ENCODE results near the gene PDZRN3. TPM values are rescaled to one million over a fixed set of nuclear protein-coding genes. Genes with fewer than 3 reads are reported as not detected.
"Not testable (repeated sequence)": the region's sequence is repeated elsewhere in the genome, so short reads cannot be mapped to it uniquely, and the experiment has no call there.

Gene PDZRN3
- total RNA-seq, 2 experiments from 2014 or later = not detected

DNA sequence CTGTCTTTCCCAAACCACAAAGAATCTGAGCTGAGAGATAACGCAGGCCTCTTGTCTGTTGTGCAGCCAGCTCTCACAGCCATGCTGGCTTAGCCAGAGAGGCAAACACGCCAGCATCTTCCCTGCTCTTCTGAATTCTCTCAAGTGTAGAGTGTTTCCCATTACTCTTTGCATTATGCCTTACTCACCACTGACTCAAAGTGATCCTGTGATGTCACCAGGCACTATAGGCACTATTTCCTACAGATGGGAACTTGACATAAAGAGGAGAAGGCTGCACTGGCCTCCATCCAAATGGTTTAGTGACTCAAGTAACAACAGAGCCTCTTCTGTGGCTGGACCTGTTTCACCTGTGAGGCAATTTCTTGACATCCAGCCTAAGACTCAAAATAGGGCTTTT is 44.4 kb downstream of the PDZRN3 start:
- ChIA-PET CTCF (no interaction called here), POLR2A (no interaction called here)
- no peaks in the 10 kb centered on the region for H3K9me3 Mint-ChIP-seq (ENCODE audit: insufficient read depth)
- H3K4me3 Mint-ChIP-seq = no peak overlapping the region
- H3K4me1 Mint-ChIP-seq (ENCODE audit: low read depth) = no peaks in the 10 kb centered on the region
- H3K36me3 Mint-ChIP-seq (ENCODE audit: low read depth) = no peaks in the 10 kb centered on the region
- H3K27me3 Mint-ChIP-seq (ENCODE audit: low read depth) = no peaks in the 10 kb centered on the region
- H3K27ac Mint-ChIP-seq = no peak overlapping the region
- DNase-seq = no peak
- ATAC-seq = no peak

DNA sequence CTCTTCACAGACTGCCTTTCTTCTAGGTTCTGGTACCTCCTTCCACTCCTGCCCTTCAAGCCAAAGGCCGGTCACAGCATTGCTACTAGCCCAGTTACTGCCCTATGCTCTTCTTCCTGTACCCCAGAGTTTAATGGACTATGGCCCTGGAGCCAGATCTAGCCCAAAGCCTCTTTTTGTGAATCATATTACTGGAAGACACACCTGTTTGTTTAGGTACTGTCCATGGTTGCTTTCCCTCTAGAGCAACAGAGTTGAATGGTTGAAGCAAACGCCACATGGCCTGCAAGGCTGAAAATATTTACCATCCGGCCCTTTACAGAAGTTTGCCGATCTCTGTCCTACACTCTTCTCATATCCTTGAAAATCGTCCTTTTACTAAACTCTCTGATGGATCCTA is 47.0 kb downstream of the PDZRN3 start:
- Mint-ChIP-seq H3K9me3 (ENCODE audit: insufficient read depth) (no peaks in the 10 kb centered on the region), H3K4me1 (ENCODE audit: low read depth) (no peaks in the 10 kb centered on the region), H3K4me3 (no peak overlapping the region), H3K27me3 (ENCODE audit: low read depth) (no peaks in the 10 kb centered on the region), H3K27ac (no peak overlapping the region), H3K36me3 (ENCODE audit: low read depth) (no peaks in the 10 kb centered on the region)
- DNase-seq (no peak), ATAC-seq (no peak)
- CTCF ChIA-PET = no interaction called here
- POLR2A ChIA-PET = no interaction called here

DNA sequence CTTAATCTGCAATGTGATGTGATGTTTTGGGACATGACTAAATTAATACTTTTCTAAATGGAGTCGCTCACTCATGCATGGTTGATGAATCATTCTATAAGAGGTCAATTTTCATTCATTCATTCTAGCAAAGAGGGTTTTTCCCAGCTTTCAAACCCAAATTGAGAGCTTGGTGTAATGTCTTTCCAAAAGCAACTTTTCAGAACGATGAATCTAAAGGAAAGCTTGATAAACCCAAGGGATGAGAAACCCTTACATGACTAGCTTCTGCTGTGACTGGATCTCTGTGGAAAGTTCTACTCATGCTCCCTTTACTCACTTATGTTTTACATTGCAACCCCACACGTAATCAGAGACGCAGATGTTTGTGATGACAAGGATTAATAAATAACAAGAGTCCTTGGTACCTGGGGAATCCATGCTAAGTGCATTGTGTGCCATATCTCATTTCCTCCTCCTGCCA is 47.7 kb downstream of the PDZRN3 start:
- no peak for ATAC-seq
- ChIA-PET CTCF (no interaction called here), POLR2A (no interaction called here)
- Mint-ChIP-seq H3K27ac (no peak overlapping the region), H3K4me1 (ENCODE audit: low read depth) (no peaks in the 10 kb centered on the region), H3K9me3 (ENCODE audit: insufficient read depth) (no peaks in the 10 kb centered on the region), H3K36me3 (ENCODE audit: low read depth) (no peaks in the 10 kb centered on the region), H3K27me3 (ENCODE audit: low read depth) (peaks cover 2% of the 10 kb centered on the region), H3K4me3 (no peak overlapping the region)
- no peak for DNase-seq

DNA sequence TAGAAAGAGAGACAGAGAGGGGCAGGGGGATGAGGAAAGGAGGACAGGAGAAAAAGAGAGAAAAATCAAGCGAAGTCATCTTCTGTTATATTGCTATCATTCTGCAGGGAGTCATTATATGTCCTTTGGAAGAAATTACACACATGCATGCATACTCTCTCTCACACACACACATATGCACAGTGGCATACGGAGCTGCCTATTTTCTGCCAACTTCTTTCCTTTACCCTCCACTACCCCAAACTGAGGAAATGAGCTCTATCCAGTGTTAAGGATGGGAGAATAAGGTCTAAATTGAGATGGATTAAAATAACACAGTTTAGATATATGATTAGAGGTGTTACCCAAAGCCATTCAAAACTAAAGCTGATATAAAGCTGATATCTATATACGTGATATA is 48.8 kb downstream of the PDZRN3 start:
- Mint-ChIP-seq H3K27ac (no peak overlapping the region), H3K27me3 (ENCODE audit: low read depth) (peaks cover 10% of the 10 kb centered on the region), H3K9me3 (ENCODE audit: insufficient read depth) (no peaks in the 10 kb centered on the region), H3K4me3 (no peak overlapping the region), H3K36me3 (ENCODE audit: low read depth) (no peaks in the 10 kb centered on the region), H3K4me1 (ENCODE audit: low read depth) (no peaks in the 10 kb centered on the region)
- DNase-seq (no peak), ATAC-seq (no peak)
- ChIA-PET CTCF (no interaction called here), POLR2A (no interaction called here)

DNA sequence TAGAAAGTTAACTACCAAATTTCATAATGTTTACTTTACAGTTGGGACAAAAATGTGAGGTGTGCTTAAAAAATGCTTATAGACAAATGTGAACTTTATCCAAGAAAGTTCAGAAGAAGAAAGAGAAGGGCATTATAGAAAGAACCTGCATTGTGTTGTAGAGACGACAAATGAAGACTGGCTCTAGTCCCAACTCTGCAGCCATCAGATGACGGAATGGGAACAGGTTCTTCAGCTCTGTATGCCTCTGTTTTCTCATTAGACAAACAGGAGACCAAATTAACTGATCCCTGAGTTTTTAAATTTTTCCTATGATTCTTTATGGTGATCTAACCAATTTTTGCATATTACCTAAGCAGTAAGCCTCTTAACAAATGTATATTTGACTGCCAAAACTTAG is 49.2 kb downstream of the PDZRN3 start:
- Mint-ChIP-seq H3K36me3 (ENCODE audit: low read depth) (no peaks in the 10 kb centered on the region), H3K27ac (no peak overlapping the region), H3K4me3 (no peak overlapping the region), H3K9me3 (ENCODE audit: insufficient read depth) (no peaks in the 10 kb centered on the region), H3K4me1 (ENCODE audit: low read depth) (no peaks in the 10 kb centered on the region), H3K27me3 (ENCODE audit: low read depth) (peaks cover 13% of the 10 kb centered on the region)
- CTCF ChIA-PET = no interaction called here
- DNase-seq (no peak), ATAC-seq (no peak)
- POLR2A ChIA-PET = no interaction called here

DNA sequence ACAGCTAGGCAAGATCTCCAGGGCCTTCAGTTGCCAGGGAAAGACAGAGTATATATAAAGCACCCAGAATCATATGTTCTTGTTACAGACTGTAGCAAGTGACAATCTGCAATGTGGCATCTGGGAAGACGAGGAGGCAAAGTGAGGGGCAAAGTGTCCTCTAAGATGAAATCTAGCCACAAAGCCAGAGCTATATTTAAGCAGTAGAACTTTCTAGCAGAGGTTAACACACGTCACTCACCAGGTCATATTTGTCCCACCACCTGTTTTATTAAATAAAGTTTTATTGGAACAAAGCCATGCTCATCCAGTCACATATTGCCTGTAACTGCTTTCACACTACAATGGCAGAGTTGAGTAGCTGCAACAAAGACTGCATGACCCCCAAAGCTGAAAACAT is 51.5 kb downstream of the PDZRN3 start:
- ATAC-seq = no peak
- Mint-ChIP-seq H3K4me3 (no peak overlapping the region), H3K36me3 (ENCODE audit: low read depth) (no peaks in the 10 kb centered on the region), H3K27ac (no peak overlapping the region), H3K9me3 (ENCODE audit: insufficient read depth) (no peaks in the 10 kb centered on the region), H3K27me3 (ENCODE audit: low read depth) (peaks cover 13% of the 10 kb centered on the region), H3K4me1 (ENCODE audit: low read depth) (no peaks in the 10 kb centered on the region)
- ChIA-PET POLR2A (no interaction called here), CTCF (no interaction called here)
- no peak for DNase-seq

DNA sequence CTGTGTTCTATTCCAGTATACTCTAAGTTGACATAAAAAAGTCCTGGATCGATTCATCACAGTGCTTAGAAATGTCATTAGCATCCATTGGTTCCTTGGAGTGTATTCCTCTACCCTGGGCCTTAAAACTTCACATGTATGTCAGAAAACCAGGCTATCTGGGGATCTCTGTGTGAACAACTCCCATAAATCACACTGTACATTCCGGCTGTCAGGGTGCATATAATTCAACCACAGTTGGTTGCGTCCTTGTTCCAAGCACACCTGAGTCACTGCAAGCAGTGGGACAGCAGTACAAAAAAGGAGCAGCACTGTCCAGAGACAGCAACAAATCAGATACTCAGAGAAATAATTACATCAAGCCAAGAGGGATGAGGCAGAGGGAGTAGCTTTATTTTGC is 52.4 kb downstream of the PDZRN3 start:
- Mint-ChIP-seq H3K4me1 (ENCODE audit: low read depth) (no peaks in the 10 kb centered on the region), H3K4me3 (no peak overlapping the region), H3K27ac (no peak overlapping the region), H3K27me3 (ENCODE audit: low read depth) (peaks cover 13% of the 10 kb centered on the region), H3K36me3 (ENCODE audit: low read depth) (no peaks in the 10 kb centered on the region), H3K9me3 (ENCODE audit: insufficient read depth) (no peaks in the 10 kb centered on the region)
- DNase-seq = no peak
- CTCF ChIA-PET = no interaction called here
- POLR2A ChIA-PET = no interaction called here
- no peak for ATAC-seq

DNA sequence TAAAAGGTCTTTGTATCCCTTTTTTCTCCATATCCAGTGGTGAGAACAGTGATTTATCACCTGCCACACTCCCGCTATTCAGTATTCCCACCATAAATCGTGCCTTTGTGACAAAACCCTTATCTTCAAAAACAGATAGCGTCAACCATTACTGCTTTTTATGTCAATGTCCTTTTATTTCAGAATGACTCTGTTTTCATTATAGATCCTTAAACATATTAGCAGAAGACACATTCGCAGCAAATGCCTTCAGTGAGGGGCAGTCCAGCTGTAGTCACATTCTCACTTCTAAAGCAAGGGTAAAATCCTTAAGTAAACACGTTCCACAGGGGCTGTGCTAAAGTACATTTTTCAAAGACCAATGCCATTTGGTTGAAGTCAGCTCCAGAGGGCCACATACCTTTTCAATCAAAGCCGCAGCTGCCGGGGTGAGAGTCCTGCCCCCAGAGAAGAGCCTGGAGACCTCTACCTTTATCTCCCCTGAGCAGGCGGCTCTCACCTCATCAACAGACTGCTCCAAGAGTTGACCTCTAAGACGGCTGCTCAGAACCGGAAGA is 53.4 kb downstream of the PDZRN3 start:
- POLR2A ChIA-PET = no interaction called here
- Mint-ChIP-seq H3K27ac (no peak overlapping the region), H3K4me1 (ENCODE audit: low read depth) (no peaks in the 10 kb centered on the region), H3K27me3 (ENCODE audit: low read depth) (peaks cover 13% of the 10 kb centered on the region), H3K36me3 (ENCODE audit: low read depth) (no peaks in the 10 kb centered on the region), H3K4me3 (no peak overlapping the region), H3K9me3 (ENCODE audit: insufficient read depth) (no peaks in the 10 kb centered on the region)
- DNase-seq (no peak), ATAC-seq (no peak)
- CTCF ChIA-PET = no interaction called here

DNA sequence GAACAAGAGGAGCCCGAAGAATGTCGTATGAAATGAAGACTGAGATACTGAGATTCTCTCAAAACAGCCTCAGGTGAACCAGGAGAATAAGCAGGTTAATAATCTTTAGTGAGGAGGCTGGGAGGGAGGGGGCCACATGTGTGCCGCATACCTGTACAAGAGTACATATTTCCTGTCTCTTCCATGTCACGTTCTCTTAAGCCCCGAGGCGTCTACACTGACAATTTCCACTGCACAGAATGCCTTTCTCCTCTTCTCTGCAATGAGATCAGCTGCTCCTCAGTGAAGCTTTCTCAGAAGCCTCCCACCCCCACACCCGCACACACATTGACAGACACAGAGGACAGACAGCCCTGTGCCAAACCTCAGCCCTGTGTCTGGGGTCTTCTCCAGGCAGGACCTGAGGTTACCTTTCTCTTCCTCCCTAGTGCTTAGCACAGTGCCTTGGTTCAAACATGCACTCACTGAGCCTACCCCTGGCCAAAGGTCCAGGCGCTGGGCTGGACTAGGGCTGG is 55.4 kb downstream of the PDZRN3 start:
- Mint-ChIP-seq H3K4me1 (ENCODE audit: low read depth) (no peaks in the 10 kb centered on the region), H3K27ac (no peak overlapping the region), H3K36me3 (ENCODE audit: low read depth) (no peaks in the 10 kb centered on the region), H3K4me3 (no peak overlapping the region), H3K27me3 (ENCODE audit: low read depth) (peaks cover 13% of the 10 kb centered on the region), H3K9me3 (ENCODE audit: insufficient read depth) (no peaks in the 10 kb centered on the region)
- ChIA-PET CTCF (no interaction called here), POLR2A (no interaction called here)
- no peak for ATAC-seq
- DNase-seq = no peak

DNA sequence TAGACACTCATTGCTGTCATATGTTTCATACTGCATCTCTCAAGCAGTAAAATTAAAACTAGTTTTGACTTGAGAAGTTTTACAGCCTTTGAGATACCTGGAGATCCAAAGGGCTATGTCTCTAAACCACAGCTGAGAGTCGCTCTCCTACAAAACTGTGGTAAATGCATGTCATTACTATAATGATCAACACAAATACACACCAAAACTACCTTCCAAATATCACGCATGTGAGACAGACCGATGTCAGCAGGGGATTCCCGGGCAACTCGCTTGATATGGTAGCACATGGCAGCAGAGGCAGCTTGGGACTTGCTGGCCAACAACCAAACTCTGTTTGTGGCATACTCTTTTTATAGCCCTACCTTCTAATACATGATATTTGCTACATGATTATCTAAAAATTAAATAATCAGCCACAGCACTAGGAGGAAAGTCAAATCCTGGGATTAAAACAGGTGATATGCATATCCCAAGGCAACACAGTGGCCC is 56.3 kb downstream of the PDZRN3 start:
- ATAC-seq = no peak
- DNase-seq = no peak
- ChIA-PET CTCF (no interaction called here), POLR2A (no interaction called here)
- Mint-ChIP-seq H3K36me3 (ENCODE audit: low read depth) (no peaks in the 10 kb centered on the region), H3K27ac (no peak overlapping the region), H3K9me3 (ENCODE audit: insufficient read depth) (no peaks in the 10 kb centered on the region), H3K27me3 (ENCODE audit: low read depth) (peaks cover 13% of the 10 kb centered on the region), H3K4me3 (no peak overlapping the region), H3K4me1 (ENCODE audit: low read depth) (no peaks in the 10 kb centered on the region)

DNA sequence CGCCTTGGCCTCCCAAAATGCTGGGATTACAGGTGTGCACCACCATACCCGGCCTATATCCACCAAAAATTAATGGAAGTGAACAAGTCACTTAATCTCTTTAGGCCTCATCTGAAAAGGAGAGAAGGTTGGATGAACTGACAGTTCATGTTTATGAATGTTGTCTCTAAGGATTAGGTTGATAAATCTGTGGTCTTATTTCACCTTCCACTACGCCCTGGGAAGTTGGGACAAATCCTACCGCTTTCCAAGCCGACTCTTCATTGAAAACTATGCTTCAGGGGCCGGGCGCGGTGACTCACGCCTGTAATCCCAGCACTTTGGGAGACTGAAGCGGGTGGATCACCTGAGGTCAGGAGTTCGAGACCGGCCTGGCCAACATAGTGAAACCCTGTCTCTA is 59.4 kb downstream of the PDZRN3 start:
- ATAC-seq; CTCF ChIA-PET; H3K27ac Mint-ChIP-seq; H3K36me3 Mint-ChIP-seq (ENCODE audit: low read depth); H3K27me3 Mint-ChIP-seq (ENCODE audit: low read depth); H3K4me1 Mint-ChIP-seq (ENCODE audit: low read depth); POLR2A ChIA-PET; DNase-seq; H3K4me3 Mint-ChIP-seq; H3K9me3 Mint-ChIP-seq (ENCODE audit: insufficient read depth): not testable (repeated sequence)

DNA sequence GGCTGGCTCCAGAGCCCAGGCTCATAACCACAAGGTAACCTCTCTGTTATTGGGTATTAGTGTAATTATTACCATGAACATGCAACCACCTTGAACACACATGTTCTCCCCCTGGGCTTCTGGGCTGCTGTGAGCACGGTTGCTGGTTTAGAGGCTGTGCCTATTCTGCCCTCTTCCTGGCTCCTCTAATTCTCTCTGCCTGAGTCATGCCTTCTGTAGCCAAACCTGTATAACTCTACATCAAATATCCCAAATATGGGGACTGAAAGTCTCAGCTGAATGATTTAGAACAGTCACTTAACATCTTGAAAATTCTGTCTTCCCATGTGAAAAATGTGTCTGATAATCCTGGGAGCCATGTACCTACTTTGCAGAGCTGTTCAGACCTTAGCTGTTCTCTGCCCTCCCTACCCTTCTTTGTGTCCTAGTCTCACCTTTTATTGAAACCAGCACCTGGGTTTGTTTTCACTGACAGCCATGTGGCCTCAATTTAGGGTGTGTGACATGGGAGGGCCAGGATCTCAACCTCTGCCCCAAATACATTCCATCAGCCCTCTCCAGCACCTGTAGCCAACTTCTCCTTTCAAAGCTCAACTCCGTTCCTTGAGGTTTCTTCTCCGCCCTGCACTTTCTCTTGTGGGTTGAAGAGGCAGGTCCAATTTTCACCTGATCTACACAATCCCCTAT is 60.7 kb downstream of the PDZRN3 start:
- H3K27ac Mint-ChIP-seq = no peak overlapping the region
- no peaks in the 10 kb centered on the region for H3K4me1 Mint-ChIP-seq (ENCODE audit: low read depth)
- H3K36me3 Mint-ChIP-seq (ENCODE audit: low read depth) = no peaks in the 10 kb centered on the region
- no peaks in the 10 kb centered on the region for H3K9me3 Mint-ChIP-seq (ENCODE audit: insufficient read depth)
- ATAC-seq (no peak), DNase-seq (no peak)
- ChIA-PET CTCF (no interaction called here), POLR2A (no interaction called here)
- H3K4me3 Mint-ChIP-seq = no peak overlapping the region
- no peaks in the 10 kb centered on the region for H3K27me3 Mint-ChIP-seq (ENCODE audit: low read depth)

DNA sequence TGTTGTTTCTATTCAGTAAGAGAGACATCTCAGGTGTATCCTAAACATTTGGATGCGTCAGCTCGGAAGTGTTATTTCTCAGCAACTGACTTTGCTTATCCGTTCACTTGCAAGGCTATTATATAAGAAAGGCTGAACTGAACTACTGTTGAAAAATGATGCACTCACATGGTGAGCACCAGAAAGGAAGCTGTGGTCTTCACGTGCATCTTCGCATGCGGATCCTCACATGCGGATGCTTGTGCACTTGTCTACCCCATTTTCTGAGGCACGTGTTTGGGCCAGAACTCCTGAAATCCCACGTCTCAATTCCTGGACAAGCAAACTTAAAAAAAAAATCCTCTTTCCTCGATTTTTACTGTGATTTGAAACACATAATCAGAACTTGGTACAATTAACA is 63.2 kb downstream of the PDZRN3 start:
- H3K27ac Mint-ChIP-seq = no peak overlapping the region
- ChIA-PET CTCF (no interaction called here), POLR2A (no interaction called here)
- ATAC-seq = no peak
- H3K27me3 Mint-ChIP-seq (ENCODE audit: low read depth) = no peaks in the 10 kb centered on the region
- DNase-seq = no peak
- H3K4me3 Mint-ChIP-seq = no peak overlapping the region
- H3K9me3 Mint-ChIP-seq (ENCODE audit: insufficient read depth) = no peaks in the 10 kb centered on the region
- H3K4me1 Mint-ChIP-seq (ENCODE audit: low read depth) = no peaks in the 10 kb centered on the region
- no peaks in the 10 kb centered on the region for H3K36me3 Mint-ChIP-seq (ENCODE audit: low read depth)

Measured in activated CD8-positive, alpha-beta T cell treated with anti-CD3 and anti-CD28 coated beads, Interleukin-2, amount 10 ng/mL, durations not matched to agents 7 days and 5 days (primary cell).